Loucy (cell line): ENCODE data around the gene HPDL.

Source experiments
- CTCF ChIP-seq: fragments of 200-600 bp; sonication (generic); conservative IDR thresholded peaks from 2 replicates; pipeline ENCODE4 v1.5.1; 2014; ENCODE audit warnings: mild to moderate bottlenecking, antibody characterized with exemption, low read length
- EZH2phosphoT487 ChIP-seq: fragments of 200-600 bp; IDR thresholded peaks from 2 replicates; pipeline ENCODE4 v1.6.1; 2018; ENCODE audit warnings: antibody characterized with exemption, mild to moderate bottlenecking, moderate library complexity, borderline replicate concordance

GRCh38 chr1:45319761-45320160, 6.9 kb upstream of the HPDL start:
- TF ChIP-seq CTCF: no peak
- no peak for TF ChIP-seq EZH2phosphoT487
